Dedifferentiated amniotic fluid mesenchymal stem cell (primary cell): ENCODE data around the gene TRAF1.

Experiments used
- DNase-seq: peaks from one replicate; pipeline ENCODE4 v3.0.0-alpha.2; 2016; ENCODE audit errors: extremely low spot score

The TRAF1 gene

DNA sequence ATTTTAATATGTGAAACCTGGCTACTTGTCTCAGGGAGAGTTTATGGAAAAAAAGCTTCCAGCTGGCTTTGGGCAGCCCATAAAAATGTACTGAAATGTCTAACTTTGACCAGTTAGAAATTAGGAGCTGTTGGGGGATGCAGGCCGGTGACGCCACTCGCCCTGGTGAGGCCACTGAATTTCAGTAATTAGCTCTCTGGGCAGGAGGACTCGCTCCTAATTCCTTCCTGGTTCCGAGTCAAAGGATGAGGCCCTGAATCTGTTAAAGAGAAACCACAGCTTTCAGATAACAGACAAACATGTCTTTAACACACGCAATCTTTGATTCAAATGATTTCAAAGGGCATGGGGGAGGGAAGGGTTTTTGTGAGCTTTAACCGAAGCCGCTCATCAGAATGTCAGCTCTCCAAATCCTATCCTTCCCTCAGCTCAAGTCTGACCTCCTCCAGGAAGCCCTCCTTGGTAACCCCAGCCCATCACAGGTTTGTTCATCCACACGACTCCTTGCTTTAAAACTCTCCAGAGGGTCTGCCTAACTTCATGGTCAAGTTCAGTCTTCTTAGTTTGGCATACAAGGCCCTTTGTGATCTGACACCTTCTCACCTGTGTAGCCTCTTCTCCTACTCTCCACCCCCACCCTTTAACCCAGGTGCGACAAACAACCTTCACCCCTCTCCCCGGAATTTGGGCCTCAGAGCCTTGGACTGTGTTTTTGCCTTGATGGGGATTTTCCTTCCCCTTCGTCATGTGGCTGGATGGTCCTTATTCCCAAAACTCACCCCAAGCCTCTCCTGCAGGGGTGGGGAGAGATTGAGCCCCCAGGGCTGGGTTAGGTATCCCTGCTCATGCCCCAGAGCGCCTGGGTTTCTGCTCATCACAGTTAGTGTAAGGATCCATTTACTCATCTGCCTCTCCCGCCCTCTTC is 36.0 kb downstream of the TRAF1 start:
- no peak for DNase-seq

GRCh38 chr9:120889606-120890271 is 36.9 kb downstream of the TRAF1 start:
- DNase-seq, result no peak

DNA sequence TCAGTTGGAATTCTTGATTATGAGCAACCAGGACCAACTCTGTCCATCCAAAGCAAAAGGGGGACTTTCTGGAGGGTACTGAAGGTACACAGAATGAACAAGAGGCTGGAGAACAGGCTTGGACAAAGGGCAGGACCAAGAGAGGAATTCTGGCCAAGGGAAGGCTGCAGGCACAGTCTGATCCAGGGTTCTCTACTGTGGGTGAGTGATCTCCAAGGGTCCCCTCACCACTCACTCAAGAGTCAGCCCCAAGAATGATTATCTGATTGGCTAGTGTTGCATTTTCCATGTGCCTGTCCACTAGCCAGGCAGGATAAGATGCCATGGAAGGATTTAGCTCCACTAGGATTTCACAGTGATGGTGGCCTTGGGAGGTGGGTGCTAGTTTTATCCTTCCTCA is 38.0 kb downstream of the TRAF1 start:
- no peak for DNase-seq

- DNase-seq, result no peak
Observed at GRCh38 chr9:120886490-120886967, 40.1 kb downstream of the TRAF1 start.

DNA sequence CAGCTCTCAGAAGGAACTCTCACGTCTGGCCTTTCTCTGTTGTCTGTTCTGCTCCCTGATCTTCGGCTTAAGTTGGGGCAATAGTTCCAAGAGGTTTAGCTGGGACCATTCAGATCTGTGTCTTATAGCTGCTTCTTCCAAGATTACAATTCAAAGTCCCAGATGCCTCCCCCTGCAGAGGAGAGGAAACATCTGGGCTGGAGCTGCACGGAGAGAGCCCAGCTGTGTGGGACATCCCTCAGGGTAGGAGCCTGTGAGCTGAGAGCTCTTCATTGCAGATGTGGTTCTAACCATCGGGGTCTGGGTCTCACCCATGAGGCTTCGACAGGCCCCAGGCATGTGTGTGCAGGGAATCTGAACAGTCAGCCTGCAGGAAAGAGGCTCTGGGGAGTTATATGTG is 40.6 kb downstream of the TRAF1 start:
- DNase-seq, result no peak

DNA sequence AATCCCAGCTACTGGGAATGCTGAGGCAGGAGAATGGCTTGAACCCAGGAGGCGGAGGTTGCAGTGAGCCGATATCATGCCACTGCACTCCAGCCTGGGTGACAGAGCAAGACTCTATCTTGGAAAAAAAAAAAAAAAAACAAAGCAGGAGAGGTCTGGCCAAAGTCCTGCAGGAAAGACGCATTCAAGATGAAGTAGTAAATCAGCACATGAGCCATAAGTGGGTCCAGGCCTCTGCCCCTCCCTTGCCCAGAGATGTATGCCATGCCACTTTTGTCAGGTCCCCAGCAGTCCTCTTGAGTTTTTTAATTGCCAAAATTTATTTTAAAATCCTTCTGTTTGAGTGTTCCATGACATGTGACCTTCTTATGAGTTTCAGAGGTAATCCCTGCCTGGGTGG is 41.1 kb downstream of the TRAF1 start:
- no peak for DNase-seq

DNA sequence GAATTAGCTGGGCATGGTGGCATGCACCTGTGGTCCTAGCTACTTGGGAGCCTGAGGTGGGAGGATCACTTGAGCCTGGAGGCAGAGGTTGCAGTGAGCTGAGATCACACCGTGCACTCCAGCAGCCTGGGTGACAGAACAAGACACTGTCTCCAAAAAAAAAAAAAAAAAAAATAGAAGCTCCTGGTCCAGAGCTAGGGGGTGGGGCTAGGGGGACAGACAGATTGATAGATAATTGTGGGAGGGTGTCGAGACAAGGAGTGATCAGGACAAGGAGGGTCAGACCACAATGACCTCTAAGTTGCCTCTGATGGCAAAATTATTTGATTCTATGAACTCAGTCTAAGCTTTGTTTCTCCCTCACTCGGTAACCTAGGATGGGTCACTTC is 43.0 kb downstream of the TRAF1 start:
- DNase-seq, result no peak

DNA sequence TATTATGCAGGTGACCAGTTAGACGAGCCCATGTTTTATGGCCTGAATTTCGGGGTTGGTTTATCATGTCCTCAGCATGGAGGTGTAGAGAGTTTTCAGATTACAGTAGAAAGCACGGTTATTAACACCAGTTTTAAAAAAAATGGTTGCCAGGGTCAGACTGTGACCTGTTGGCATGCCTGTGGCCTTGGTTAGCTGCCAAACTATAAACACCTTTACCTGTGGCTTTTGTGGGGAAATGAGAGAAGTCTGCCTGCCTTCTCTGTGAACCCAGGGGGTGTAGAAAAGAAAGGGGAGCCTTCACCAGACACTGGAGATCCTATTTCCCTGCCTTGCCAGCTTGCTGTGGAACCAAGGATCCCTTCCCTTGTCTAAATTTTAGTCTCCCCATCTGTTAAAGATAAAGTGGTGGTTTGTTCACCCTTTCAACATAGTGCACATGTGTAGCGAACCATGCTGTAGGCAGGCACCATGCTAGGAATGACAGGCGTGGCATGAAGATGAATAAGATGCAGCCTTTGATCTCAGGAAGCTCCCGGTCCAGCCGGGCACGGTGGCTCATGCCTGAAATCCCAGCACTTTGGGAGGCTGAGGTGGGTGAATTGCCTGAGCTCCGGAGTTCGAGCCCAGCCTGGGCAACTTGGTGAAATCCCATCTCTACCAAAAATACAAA is 43.5 kb downstream of the TRAF1 start:
- no peak for DNase-seq

DNA sequence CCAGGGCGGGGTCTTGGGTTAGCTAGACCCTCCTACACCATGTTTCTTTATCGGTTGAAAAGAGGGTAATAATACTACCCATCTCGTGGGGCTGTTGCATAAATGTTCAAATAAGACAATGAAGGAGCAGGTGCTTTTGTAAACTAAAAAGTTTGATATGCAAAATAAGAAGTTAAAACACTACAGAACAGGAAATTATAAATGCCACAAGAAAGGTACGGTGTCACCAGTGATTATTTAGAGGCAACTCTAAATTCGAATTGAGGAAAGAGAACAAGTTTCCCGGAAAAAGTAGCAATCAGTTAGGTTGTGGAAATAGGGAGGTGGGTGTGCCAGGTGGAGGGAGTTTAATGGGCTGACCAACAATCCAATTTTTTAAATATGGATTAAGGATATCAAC is 47.1 kb downstream of the TRAF1 start:
- no peak for DNase-seq

DNA sequence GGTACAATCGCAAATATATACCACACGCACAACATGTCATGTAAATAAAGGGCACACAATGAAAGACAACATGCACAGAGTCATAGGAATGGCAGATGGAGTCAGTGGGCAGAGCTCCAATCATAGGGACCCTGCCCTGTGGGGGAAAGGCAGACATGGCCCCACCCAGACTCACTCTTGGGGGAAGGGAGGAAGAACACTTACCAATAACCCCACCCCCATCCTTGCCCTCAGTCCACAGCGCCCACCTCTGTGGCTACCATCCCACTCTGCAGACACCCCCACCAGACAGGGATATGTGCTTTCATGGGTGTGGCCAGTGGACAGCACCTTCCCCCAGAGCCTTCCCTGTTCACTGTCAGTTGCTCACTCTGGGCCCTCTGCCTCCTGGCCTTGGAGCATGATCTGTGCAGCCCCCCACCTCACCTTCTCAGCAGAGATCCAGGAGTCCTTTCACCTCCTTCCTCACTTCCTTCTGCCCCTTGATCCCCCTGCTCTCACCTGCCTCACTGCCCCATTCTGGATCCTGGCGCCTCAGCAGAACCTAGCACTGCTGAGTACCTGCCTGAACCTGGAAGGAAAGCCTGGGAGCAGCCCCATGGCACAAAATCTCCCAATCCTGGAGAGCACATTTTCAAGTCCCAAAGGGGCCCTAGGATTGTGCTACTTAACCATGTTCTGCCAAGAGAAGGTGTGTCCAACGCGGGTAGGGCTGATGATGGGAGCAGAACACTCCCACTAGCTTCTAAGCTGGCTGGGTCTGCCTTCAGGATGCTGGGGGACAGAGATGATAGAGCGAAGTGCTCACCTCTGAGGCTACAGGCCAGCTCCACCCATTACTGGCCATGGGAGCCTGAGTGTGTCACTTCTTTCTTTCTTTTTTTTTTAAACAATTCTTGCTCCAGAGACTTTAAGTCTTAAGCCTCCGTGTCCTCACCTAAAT is 48.1 kb downstream of the TRAF1 start:
- DNase-seq, result no peak

DNA sequence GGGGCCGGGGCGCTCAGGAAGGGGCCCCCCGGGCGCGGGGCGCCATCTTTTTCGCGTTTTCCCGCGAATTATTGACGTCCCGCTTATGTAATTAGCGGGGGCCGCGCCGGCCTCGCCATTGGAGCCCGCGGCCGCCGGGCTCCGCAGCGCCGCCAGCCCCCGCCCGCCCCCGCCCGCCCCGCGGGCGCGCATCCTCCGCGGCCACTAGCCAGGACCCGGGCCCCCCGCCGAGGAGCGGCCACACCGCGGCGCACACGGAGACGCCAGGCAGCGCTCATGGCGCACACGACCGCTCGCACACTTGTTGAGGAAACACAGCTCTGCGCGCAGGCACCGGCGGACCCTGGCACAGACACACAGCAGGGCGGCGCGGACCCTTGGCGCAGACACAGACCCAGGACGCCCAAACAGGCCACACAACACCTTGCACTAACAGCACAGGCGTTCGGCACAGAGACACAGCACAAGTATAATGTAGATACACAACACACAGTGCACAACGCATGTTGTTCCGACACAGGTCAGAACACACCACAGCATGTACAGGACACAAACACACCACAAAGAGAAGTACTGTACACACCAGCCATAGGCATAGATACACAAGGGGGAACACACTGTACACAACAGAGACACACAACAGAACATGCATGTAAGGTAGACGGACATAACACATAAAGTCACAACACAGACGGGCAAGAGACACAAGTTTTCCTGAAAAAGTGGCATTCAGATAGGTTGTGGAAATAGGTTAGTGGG is 49.1 kb downstream of the TRAF1 start:
- DNase-seq, result no peak

GRCh38 chr9:120876842-120877240 is 49.8 kb downstream of the TRAF1 start, which contains the start of gene PHF19:
TSS of gene PHF19 (minus strand) at chr9:120877188. CDS start at chr9:120874741, 2,447 bp downstream.
- no peak for DNase-seq

DNA sequence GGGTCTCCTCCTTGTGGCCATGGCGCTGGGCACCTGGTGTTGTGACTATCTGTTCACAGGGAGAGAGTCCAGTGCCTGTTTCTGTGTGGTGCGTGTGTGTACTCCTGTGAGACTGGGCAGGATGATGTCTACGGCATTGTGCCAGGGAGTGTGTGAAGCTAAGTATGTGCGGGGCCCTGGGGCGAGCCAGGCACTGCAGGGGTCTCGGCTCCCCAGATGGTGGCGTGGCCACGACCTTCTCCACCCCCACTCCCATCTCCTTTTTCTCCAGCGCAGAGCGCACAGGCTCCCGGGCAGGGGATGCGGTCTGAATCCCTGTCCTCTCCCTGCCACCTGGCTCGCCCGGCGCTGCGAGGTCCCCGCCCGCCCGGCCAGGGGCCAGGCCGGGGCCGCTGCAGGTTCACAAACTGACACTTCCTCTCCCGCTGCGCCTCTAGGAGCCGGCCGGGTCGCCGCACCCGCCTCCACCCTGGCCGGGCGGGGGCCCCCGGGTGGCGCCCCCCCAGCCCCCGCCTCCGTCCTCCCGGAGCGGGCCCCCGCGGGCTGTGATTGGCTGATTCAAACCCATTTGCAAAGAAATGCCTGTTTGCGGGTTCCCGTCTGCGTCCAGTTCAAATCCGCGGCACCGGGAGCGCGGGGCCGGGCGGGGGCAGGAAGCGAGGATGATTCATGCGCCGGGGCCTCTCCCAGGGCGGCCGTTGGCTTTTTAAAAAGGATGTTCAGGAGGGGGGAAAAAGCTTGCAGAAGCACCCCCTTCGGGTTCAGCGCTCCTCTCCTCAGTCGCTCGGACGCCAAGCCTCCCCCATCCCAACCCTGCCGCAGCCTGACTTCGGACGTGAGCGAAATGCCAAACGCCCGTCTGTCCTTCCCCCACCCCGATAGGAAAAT is 50.4 kb downstream of the TRAF1 start:
- DNase-seq, result peak; percentile 72

GRCh38 chr9:120875643-120875953 is 51.0 kb downstream of the TRAF1 start:
- no peak for DNase-seq

- DNase-seq, result no peak
Observed at GRCh38 chr9:120875195-120875565, 51.4 kb downstream of the TRAF1 start.

DNA sequence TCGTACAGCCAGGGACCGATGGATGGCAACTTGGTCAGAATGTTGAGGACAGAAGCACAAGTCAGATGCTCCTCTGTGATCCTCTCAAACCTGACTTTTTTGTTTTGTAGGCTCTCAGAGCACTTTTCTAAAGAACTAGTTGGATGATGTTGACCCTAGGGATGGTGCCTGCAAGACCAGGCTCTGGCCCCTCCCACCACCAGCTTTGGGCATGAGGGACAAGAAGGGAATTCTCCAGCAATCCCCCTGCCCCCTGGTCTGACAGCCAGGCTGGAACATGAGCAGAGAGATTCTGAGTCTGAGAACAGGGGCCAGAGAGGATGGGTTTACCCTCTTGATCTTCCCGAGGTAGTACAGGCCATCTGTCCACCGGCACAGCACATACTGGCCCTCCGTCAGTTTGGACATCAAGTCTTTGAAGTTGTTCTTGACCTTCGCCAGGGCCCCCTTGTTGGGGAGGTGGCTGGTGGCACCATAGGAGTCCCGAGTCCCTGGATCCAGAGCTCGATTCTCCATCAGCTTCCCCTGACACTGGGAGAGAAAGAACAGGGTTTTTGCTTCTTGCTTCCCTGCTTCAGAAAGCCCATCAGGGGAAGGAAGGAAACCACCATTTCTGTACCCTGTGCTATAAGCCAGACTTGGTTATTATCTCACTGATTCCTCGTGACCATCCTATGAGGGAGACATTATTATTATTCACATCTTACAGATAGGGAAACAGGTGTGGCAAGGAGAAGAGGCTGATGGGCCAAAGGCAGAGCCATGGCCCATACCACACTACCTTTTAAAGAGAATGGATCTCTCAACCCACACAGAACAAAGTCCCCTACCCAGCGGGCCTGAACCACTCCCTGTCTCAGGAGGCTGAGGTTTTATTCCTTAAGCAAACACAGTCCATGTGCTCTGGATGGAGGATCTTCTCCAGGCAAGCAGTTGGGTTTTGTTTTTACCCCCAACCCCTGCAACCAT is 52.1 kb downstream of the TRAF1 start:
- no peak for DNase-seq

GRCh38 chr9:120873512-120873911 is 53.1 kb downstream of the TRAF1 start:
- no peak for DNase-seq

DNA sequence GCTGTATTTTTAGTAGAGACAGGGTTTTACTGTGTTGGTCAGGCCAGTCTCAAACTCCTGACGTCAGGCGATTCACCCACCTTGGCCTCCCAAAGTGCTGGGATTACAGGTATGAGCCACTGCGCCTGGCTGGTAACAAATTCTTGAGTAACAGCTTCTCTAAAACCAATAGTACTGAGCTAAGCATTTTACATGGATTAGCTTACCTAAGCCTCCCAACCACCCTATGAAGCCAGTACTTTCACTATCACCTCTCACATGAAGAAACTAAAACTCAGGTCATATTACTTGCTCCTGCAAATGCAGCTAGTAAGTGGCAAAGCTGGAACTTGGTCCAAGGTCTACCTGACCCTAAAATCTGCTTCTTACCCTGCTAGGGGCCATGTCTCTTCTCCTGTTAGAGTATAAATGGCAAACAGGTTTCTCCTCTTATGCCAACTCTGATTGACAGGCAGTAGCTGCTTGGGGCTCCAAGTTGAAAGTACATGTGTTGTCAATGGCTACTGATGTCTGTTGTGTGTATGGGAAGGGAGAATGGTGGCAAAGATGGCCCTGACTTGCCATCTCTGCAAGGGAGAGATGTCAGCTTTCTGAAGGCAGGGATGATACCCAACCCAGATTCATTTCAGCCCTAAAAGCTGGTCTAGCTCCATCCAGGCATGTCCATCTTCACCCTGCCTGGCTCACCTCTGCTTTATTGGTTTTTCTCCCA is 53.6 kb downstream of the TRAF1 start:
- DNase-seq, result no peak
